HG02852 (cell line): ENCODE data around the gene ABCA2.

Experiments used
- ATAC-seq: cut with Tn5 transposase; IDR thresholded peaks from one replicate; pipeline ENCODE4 v1.9.1; 2021; ENCODE audit warnings: mild to moderate bottlenecking, moderate library complexity; ENCODE audit not compliant: unreplicated experiment

Gene ABCA2

GRCh38 chr9:136982232-136983051, 45.6 kb downstream of the ABCA2 start, which contains the start of gene LCNL1:
Gene LCNL1 (plus strand): TSS chr9:136982993. CDS start chr9:136983587, 594 bp downstream.
- no peak for ATAC-seq

GRCh38 chr9:136981588-136982231, 46.3 kb downstream of the ABCA2 start:
- ATAC-seq = no peak

- no peak for ATAC-seq
Observed at GRCh38 chr9:136980669-136981478, 47.2 kb downstream of the ABCA2 start.

- no peak for ATAC-seq
Observed at GRCh38 chr9:136979769-136980587, 48.1 kb downstream of the ABCA2 start.

GRCh38 chr9:136978865-136979544, 49.0 kb downstream of the ABCA2 start:
- ATAC-seq = no peak

GRCh38 chr9:136978073-136978864, 49.8 kb downstream of the ABCA2 start:
- no peak for ATAC-seq

- no peak for ATAC-seq
Observed at GRCh38 chr9:136977649-136978072, 50.4 kb downstream of the ABCA2 start.

GRCh38 chr9:136977223-136977622, 50.8 kb downstream of the ABCA2 start, which contains the start of gene PTGDS:
Gene PTGDS (plus strand): TSS chr9:136977504. CDS start chr9:136977579, 75 bp downstream.
- ATAC-seq = no peak

GRCh38 chr9:136975644-136976043, 52.4 kb downstream of the ABCA2 start:
- ATAC-seq = no peak

GRCh38 chr9:136974817-136975535, 53.1 kb downstream of the ABCA2 start:
- no peak for ATAC-seq

- no peak for ATAC-seq
Observed at GRCh38 chr9:136973618-136974617, 54.1 kb downstream of the ABCA2 start.

GRCh38 chr9:136972743-136973142, 55.3 kb downstream of the ABCA2 start:
- no peak for ATAC-seq

GRCh38 chr9:136972335-136972734, 55.7 kb downstream of the ABCA2 start:
- ATAC-seq = no peak

- ATAC-seq = no peak
Observed at GRCh38 chr9:136971746-136972145, 56.3 kb downstream of the ABCA2 start.

- ATAC-seq = no peak
Observed at GRCh38 chr9:136970361-136970760, 57.7 kb downstream of the ABCA2 start.

- ATAC-seq = no peak
Observed at GRCh38 chr9:136969774-136970173, 58.3 kb downstream of the ABCA2 start.

GRCh38 chr9:136969150-136969549, 58.9 kb downstream of the ABCA2 start:
- ATAC-seq = no peak
